Activated CD8-positive, alpha-beta T cell treated with anti-CD3 and anti-CD28 coated beads for 36 hours (primary cell): ENCODE measurements around the gene LST1. TPM values are rescaled to one million over a fixed set of nuclear protein-coding genes. Genes with fewer than 3 reads are reported as not detected.

Experiments used
- ATAC-seq: fragments of 200-7000 bp; cut with Tn5 transposase; one replicate; pipeline ENCODE4 v1.10.0; 2021; ENCODE audit warnings: mild to moderate bottlenecking, moderate library complexity
- CTCF ChIA-PET: fragments of 350-600 bp; sonication (Branson Sonifier 250); formaldehyde crosslinking; loops from one replicate; lab custom pipeline; 2021; ENCODE audit warnings: antibody characterized with exemption; lab: Charles Lee
- POLR2A ChIA-PET: fragments of 350-600 bp; sonication (Branson Sonifier 250); formaldehyde crosslinking; loops from one replicate; lab custom pipeline; 2021; ENCODE audit warnings: antibody characterized with exemption; lab: Charles Lee
- DNase-seq: peaks from one replicate; pipeline ENCODE4 v3.0.0-alpha.2; 2020
- H3K27ac Mint-ChIP-seq: one replicate; pipeline ENCODE4 v1.8.0; 2021; ENCODE audit warnings: mild to moderate bottlenecking, mixed read lengths
- H3K27me3 Mint-ChIP-seq: one replicate; pipeline ENCODE4 v1.8.0; 2021; ENCODE audit warnings: mixed read lengths
- H3K36me3 Mint-ChIP-seq: one replicate; pipeline ENCODE4 v1.8.0; 2021; ENCODE audit warnings: low read depth, mixed read lengths
- H3K4me1 Mint-ChIP-seq: one replicate; pipeline ENCODE4 v1.8.0; 2021; ENCODE audit warnings: low read depth, mixed read lengths
- H3K4me3 Mint-ChIP-seq: one replicate; pipeline ENCODE4 v1.8.0; 2021; ENCODE audit warnings: mild to moderate bottlenecking, moderate library complexity, mixed read lengths
- H3K9me3 Mint-ChIP-seq: one replicate; pipeline ENCODE4 v1.8.0; 2021; ENCODE audit warnings: mixed read lengths
- intact Hi-C: fragments of 100-400 bp; cut with micrococcal nuclease; formaldehyde crosslinking; loops from one replicate; pipeline ENCODE4 v1.10.0; 2022
- total RNA-seq, 2 experiments: library from RNA; stranded (reverse); gene quantifications; one replicate each; pipeline ENCODE4 v1.2.3, GENCODE V29; 2021
- TF ChIP-seq, protein P1 (sequence below): fragments of 200-600 bp; IDR thresholded peaks from one replicate; pipeline ENCODE4 v1.8.0; 2022; ENCODE audit warnings: antibody characterized with exemption, mild to moderate bottlenecking

LST1 gene
- total RNA-seq, 2 experiments from 2014 or later: 40.4 to 43.6 TPM

DNA sequence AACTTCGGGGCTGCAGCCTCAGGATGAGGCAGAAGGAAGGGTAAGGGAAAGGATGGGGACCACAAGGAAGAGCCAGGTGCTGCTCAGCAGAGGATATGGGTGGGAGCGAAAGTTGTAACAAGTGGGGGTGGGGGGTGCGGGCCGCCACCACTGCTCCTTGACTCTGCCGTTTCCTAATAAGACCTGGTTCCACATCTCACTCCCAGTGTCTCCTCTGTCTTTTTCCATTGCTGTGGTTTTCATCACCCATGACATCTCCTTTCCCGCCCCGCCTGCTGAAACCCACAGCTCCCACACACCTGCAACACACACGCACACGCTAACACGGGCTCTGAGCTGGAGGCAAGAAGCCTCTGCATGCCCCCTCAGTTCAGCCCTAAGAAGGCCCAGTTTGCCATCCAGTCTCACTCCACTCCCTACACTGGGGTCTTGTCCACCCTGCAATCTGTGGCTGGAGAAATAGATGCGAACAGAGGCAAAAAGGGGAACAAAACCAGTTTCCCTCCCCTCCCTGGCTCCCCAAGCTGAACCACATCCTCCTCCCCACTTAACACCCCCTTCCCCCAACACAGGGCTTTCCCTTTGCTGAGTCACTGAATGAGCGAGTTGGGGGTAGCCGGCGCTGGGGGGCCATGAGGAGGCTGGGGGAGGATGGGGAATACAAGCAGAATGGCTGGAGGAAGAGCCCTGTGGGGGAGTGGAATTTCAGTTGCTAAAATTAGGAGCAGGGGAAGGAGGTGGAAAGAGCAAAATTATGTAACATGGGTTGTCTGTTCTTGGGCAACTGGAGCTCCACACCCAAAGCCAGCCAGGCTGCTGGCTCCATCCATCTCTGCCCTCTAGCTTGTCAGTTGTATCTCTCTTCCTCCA lies 27.2 kb upstream of the LST1 start:
- DNase-seq (peak; percentile 85), ATAC-seq (peak; percentile 54)
- Mint-ChIP-seq H3K27me3 (no peaks in the 10 kb centered on the region), H3K4me1 (peaks cover 80% of the 10 kb centered on the region), H3K4me3 (peak overlapping the region; percentile 56), H3K27ac (peak overlapping the region; percentile 90), H3K9me3 (no peaks in the 10 kb centered on the region), H3K36me3 (peaks cover 45% of the 10 kb centered on the region)
- ChIA-PET CTCF (interaction anchor here (1.5 to 56.2 kb wide), 5 partner anchors 8 to 33 kb away, joined by 5 to 2542 read pairs (median 25); partner anchors contain the start of genes ATP6V1G2, LST1, LTA and LTB), POLR2A (interaction anchor here (1.1 to 35.7 kb wide), 7 partner anchors 7 to 93 kb away, joined by 3 to 1181 read pairs (median 4); partner anchors contain the start of genes BAG6, LST1, LTA and LTB)
- intact Hi-C loops: loop anchor here (1.0 to 2.0 kb wide), 2 partner anchors 9 to 16 kb away; partner anchors contain the start of gene TNF
- TF ChIP-seq, protein P1, sequence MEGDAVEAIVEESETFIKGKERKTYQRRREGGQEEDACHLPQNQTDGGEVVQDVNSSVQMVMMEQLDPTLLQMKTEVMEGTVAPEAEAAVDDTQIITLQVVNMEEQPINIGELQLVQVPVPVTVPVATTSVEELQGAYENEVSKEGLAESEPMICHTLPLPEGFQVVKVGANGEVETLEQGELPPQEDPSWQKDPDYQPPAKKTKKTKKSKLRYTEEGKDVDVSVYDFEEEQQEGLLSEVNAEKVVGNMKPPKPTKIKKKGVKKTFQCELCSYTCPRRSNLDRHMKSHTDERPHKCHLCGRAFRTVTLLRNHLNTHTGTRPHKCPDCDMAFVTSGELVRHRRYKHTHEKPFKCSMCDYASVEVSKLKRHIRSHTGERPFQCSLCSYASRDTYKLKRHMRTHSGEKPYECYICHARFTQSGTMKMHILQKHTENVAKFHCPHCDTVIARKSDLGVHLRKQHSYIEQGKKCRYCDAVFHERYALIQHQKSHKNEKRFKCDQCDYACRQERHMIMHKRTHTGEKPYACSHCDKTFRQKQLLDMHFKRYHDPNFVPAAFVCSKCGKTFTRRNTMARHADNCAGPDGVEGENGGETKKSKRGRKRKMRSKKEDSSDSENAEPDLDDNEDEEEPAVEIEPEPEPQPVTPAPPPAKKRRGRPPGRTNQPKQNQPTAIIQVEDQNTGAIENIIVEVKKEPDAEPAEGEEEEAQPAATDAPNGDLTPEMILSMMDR: no peak

DNA sequence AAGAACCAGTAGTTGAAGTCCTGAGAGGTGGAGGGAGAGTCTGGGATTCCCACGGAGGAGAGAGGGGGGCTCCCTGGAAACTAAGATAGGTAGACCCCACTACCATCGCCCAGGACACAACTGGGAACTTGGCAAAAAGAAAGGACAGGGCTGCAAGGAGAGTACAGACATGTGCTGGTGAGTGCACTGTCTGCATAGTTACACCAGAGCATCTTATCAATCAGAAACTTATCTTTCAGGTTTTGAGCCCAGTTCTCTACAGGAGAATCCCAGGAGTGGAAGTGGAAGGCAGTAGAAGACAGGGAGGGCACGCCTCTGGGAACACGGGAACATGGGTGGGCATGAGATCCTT lies 26.5 kb upstream of the LST1 start:
- Mint-ChIP-seq H3K4me3 (peak overlapping the region; percentile 56), H3K4me1 (peaks cover 76% of the 10 kb centered on the region), H3K9me3 (no peaks in the 10 kb centered on the region), H3K36me3 (peaks cover 45% of the 10 kb centered on the region), H3K27me3 (no peaks in the 10 kb centered on the region), H3K27ac (peak overlapping the region; percentile 90)
- DNase-seq: no peak
- ChIA-PET CTCF (interaction anchor here (1.5 to 56.2 kb wide), 5 partner anchors 9 to 32 kb away, joined by 5 to 2542 read pairs (median 25); partner anchors contain the start of genes ATP6V1G2, LST1, LTA and LTB), POLR2A (interaction anchor here (1.2 to 35.7 kb wide), 7 partner anchors 8 to 93 kb away, joined by 3 to 1181 read pairs (median 5); partner anchors contain the start of genes BAG6, DDX39B, LST1 and LTA)
- intact Hi-C loops: loop anchor here (1.0 to 2.0 kb wide), 2 partner anchors 9 to 15 kb away; partner anchors contain the start of gene TNF
- TF ChIP-seq, protein P1: no peak
- peak; percentile 34 for ATAC-seq

GRCh38 chr6:31559958-31560696 lies 25.9 kb upstream of the LST1 start:
- Mint-ChIP-seq H3K27ac (peak overlapping the region; percentile 90), H3K4me1 (peaks cover 78% of the 10 kb centered on the region), H3K27me3 (no peaks in the 10 kb centered on the region), H3K36me3 (peaks cover 49% of the 10 kb centered on the region), H3K4me3 (peak overlapping the region; percentile 56), H3K9me3 (no peaks in the 10 kb centered on the region)
- ChIA-PET CTCF (interaction anchor here (0.6 to 56.2 kb wide), 6 partner anchors 9 to 38 kb away, joined by 3 to 2542 read pairs (median 16); partner anchors contain the start of genes ATP6V1G2, LST1, LTA and LTB), POLR2A (interaction anchor here (1.2 to 35.7 kb wide), 7 partner anchors 9 to 92 kb away, joined by 3 to 1181 read pairs (median 8); partner anchors contain the start of genes BAG6, DDX39B, LST1 and LTA)
- TF ChIP-seq, protein P1: no peak
- intact Hi-C loops: loop anchor here (1.0 to 10.0 kb wide), 3 partner anchors 8 to 265 kb away; partner anchors contain the start of genes HSPA1B and TNF
- peak; percentile 86 for DNase-seq
- peak; percentile 69 for ATAC-seq

- Mint-ChIP-seq H3K4me1 (peaks cover 83% of the 10 kb centered on the region), H3K9me3 (no peaks in the 10 kb centered on the region), H3K36me3 (peaks cover 52% of the 10 kb centered on the region), H3K4me3 (peak overlapping the region; percentile 56), H3K27me3 (no peaks in the 10 kb centered on the region), H3K27ac (peak overlapping the region; percentile 90)
- POLR2A ChIA-PET: interaction anchor here (1.2 to 35.7 kb wide), 6 partner anchors 9 to 92 kb away, joined by 4 to 1181 read pairs (median 8); partner anchors contain the start of genes BAG6, DDX39B, LST1 and LTA
- DNase-seq (no peak), ATAC-seq (no peak)
- intact Hi-C loops: loop anchor here (10.0 kb wide), 1 partner anchor 264 kb away; the partner anchor contains the start of gene HSPA1B
- CTCF ChIA-PET: interaction anchor here (0.6 to 56.2 kb wide), 4 partner anchors 9 to 39 kb away, joined by 3 to 2542 read pairs (median 35); partner anchors contain the start of genes LST1, LTA, LTB and NCR3
- TF ChIP-seq, protein P1: no peak
These were observed 25.4 kb upstream of the LST1 start for GRCh38 chr6:31560697-31561058.
